Fibroblast of lung (primary cell): ENCODE data around the gene SUN5.

Source experiments
- EZH2 ChIP-seq: IDR thresholded peaks from 2 replicates; pipeline ENCODE4 v1.5.1; 2012; ENCODE audit warnings: low read length, control low read depth, mild to moderate bottlenecking; ENCODE audit errors: missing control alignments
- TF ChIP-seq, protein P1 (sequence below), 2 donors: IDR thresholded peaks in 1 of 2; conservative IDR thresholded peaks in 1 of 2; 1 replicate in 1 of 2; 2 replicates in 1 of 2; pipeline ENCODE4 v1.5.1; 2011 to 2012; ENCODE audit warnings: low read length in 2 of 2, control low read depth in 1 of 2, inconsistent platforms in 1 of 2, low read depth in 1 of 2, mild to moderate bottlenecking in 1 of 2

DNA sequence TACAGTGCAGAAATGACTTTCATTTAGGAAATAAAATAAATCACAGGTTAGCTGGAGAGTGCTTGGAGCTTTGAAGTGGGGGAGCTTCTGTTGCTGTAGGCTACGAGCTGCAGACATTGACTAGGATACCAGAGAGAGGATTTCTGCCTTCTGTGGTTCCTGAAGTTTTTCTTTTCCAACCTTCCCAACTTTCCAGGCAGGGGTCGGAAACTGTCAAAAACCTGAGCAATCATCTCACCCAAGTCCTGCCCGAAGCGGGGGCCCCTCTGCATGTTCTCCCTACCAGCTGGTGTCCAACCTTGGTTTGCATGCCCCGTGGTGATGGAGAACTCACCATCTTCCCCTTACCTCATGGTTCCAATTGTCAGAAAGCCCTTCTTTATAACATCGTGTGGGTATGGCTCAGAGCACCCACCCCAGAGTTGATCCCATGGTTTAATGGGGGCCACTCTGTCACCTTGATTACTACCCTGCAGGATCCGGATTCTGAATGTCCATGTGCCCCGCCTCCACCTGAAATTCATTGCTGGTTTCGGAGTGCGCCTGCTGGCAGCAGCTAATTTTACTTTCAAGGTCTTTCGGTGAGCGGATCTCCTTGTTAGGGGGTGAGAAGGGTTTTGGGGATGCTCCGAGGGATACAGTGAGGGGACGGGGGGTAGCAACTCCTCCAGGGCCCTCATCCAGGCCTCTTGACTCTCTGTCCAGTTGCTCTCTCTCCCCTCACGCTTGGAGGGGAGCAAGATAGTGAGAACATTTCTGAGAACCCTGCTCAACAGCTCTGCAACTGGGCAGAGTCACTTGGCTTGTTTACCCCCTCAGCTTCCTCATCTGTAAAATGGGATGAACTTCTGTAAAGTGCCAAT, 8.3 kb upstream of the SUN5 start:
- TF ChIP-seq, protein P1, sequence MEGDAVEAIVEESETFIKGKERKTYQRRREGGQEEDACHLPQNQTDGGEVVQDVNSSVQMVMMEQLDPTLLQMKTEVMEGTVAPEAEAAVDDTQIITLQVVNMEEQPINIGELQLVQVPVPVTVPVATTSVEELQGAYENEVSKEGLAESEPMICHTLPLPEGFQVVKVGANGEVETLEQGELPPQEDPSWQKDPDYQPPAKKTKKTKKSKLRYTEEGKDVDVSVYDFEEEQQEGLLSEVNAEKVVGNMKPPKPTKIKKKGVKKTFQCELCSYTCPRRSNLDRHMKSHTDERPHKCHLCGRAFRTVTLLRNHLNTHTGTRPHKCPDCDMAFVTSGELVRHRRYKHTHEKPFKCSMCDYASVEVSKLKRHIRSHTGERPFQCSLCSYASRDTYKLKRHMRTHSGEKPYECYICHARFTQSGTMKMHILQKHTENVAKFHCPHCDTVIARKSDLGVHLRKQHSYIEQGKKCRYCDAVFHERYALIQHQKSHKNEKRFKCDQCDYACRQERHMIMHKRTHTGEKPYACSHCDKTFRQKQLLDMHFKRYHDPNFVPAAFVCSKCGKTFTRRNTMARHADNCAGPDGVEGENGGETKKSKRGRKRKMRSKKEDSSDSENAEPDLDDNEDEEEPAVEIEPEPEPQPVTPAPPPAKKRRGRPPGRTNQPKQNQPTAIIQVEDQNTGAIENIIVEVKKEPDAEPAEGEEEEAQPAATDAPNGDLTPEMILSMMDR (conservative IDR thresholded peaks at IDR 0.05 in 1 of 2, IDR thresholded peaks at IDR 0.05 in 1 of 2; ENCODE audit: low read depth in 1 of 2, low read length in 2 of 2): no peak
- no peak for TF ChIP-seq EZH2
